Middle frontal gyrus (tissue), 1 donor: ENCODE data around the gene CD82.
"Not testable (repeated sequence)": the region's sequence is repeated elsewhere in the genome, so short reads cannot be mapped to it uniquely, and the experiment has no call there.

ENCODE experiments used
- DNase-seq: peaks from one replicate; pipeline ENCODE4 v3.0.0-alpha.2; 2015; ENCODE audit warnings: low spot score; ENCODE audit errors: extremely low spot score

The CD82 gene

GRCh38 chr11:44629732-44630345, 64.4 kb downstream of the CD82 start:
- DNase-seq: no peak

- no peak for DNase-seq
Observed at GRCh38 chr11:44630511-44631210, 65.2 kb downstream of the CD82 start.

- DNase-seq: no peak
Observed at GRCh38 chr11:44631831-44632230, 66.4 kb downstream of the CD82 start.

GRCh38 chr11:44632466-44633123, 67.1 kb downstream of the CD82 start:
- DNase-seq: no peak

GRCh38 chr11:44633641-44634040, 68.2 kb downstream of the CD82 start:
- DNase-seq: no peak

- no peak for DNase-seq
Observed at GRCh38 chr11:44634401-44635281, 69.2 kb downstream of the CD82 start.

- DNase-seq: no peak
Observed at GRCh38 chr11:44637487-44637886, 72.0 kb downstream of the CD82 start.

GRCh38 chr11:44638032-44638431, 72.6 kb downstream of the CD82 start:
- no peak for DNase-seq

- DNase-seq: no peak
Observed at GRCh38 chr11:44643217-44643616, 77.8 kb downstream of the CD82 start.

GRCh38 chr11:44645827-44646226, 80.4 kb downstream of the CD82 start:
- DNase-seq: no peak

- DNase-seq: not testable (repeated sequence)
Observed at GRCh38 chr11:44647255-44647955, 81.9 kb downstream of the CD82 start.

- no peak for DNase-seq
Observed at GRCh38 chr11:44648109-44648508, 82.6 kb downstream of the CD82 start.

- no peak for DNase-seq
Observed at GRCh38 chr11:44651535-44652155, 86.2 kb downstream of the CD82 start.

GRCh38 chr11:44652901-44653644, 87.6 kb downstream of the CD82 start:
- DNase-seq: no peak

- DNase-seq: no peak
Observed at GRCh38 chr11:44654057-44654456, 88.6 kb downstream of the CD82 start.

- DNase-seq: no peak
Observed at GRCh38 chr11:44654596-44654995, 89.1 kb downstream of the CD82 start.

GRCh38 chr11:44657836-44658505, 92.5 kb downstream of the CD82 start:
- no peak for DNase-seq

GRCh38 chr11:44658506-44658850, 93.0 kb downstream of the CD82 start:
- no peak for DNase-seq

GRCh38 chr11:44659641-44660040, 94.2 kb downstream of the CD82 start:
- DNase-seq: no peak
